ENCODE results near the gene AJM1. TPM values are rescaled to one million over a fixed set of nuclear protein-coding genes. Genes with fewer than 3 reads are reported as not detected.

Gene AJM1
- total and polyA plus RNA-seq, 2 donors (not counting 1 experiment from before 2014, with no cell fraction given): 1.7 to 2.9 TPM

DNA sequence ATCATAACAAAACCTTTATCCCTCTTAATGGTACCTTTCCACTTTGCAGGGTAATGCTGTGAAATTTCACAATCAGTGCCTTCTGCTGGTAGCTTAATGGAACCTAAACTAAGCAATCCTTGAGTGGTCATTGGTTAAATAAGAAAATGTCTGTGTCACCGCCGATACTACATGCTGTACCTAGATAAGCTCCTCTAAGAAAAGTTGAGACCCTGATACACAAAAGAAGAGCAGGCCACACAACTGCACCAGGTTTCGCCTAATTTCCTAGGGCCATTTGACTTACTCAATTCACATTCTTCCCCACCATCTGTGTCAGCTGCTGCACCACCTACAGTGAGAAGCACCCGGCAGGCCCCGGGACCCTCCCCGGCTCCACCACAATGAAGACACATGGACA lies 32.9 kb downstream of the AJM1 start:
- intact Hi-C loops (cut with micrococcal nuclease): no loop called here
- Histone ChIP-seq H3K36me3 (replicated peaks in 1 of 2; ENCODE audit: control extremely low read depth in 1 of 2, control insufficient read depth in 1 of 2, extremely low read depth in 1 of 2, insufficient read depth in 2 of 2, low read length in 1 of 2) (no peaks in the 10 kb centered on the region), H3K4me3 (ENCODE audit: control extremely low read depth in 1 of 5, extremely low read depth in 1 of 5, insufficient read depth in 1 of 5, low read depth in 2 of 5, low read length in 4 of 5) (no peak overlapping the region), H3K79me2 (ENCODE audit: control insufficient read depth, insufficient read depth, low read length) (no peaks in the 10 kb centered on the region), H3K27ac (ENCODE audit: low read length in 2 of 2) (no peak overlapping the region), H3K27me3 (replicated peaks in 1 of 4; ENCODE audit: control extremely low read depth in 1 of 4, control insufficient read depth in 3 of 4, insufficient read depth in 4 of 4, low read length in 3 of 4) (no peaks in the 10 kb centered on the region), H3K9me3 (ENCODE audit: control extremely low read depth in 1 of 3, control insufficient read depth in 2 of 3, insufficient read depth in 1 of 3, low read length in 2 of 3) (peaks cover 0 to 12% (median 0%) of the 10 kb centered on the region in 3 donors), H4K20me1 (ENCODE audit: control insufficient read depth, insufficient read depth, low read length, poor library complexity, severe bottlenecking) (no peaks in the 10 kb centered on the region), H3K4me2 (replicated peaks; ENCODE audit: low read depth, low read length, poor library complexity, severe bottlenecking) (no peak overlapping the region), H3K4me1 (ENCODE audit: control insufficient read depth in 2 of 2, insufficient read depth in 2 of 2, low read length in 2 of 2) (no peaks in the 10 kb centered on the region), H3K9ac (ENCODE audit: low read length) (no peak overlapping the region), H2AFZ (ENCODE audit: insufficient read depth, low read depth, low read length, poor library complexity, severe bottlenecking) (no peak overlapping the region)
- no peaks in the 10 kb centered on the region for H3K9me3 Mint-ChIP-seq (ENCODE audit: insufficient read depth)
- DNase-seq (no peak), ATAC-seq (ENCODE audit: low read depth) (no peak)
- no peak for TF ChIP-seq EZH2 (IDR thresholded peaks at IDR 0.05; ENCODE audit: borderline replicate concordance, insufficient read depth, low read depth, low read length, poor library complexity, severe bottlenecking)
- TF ChIP-seq, protein P1, sequence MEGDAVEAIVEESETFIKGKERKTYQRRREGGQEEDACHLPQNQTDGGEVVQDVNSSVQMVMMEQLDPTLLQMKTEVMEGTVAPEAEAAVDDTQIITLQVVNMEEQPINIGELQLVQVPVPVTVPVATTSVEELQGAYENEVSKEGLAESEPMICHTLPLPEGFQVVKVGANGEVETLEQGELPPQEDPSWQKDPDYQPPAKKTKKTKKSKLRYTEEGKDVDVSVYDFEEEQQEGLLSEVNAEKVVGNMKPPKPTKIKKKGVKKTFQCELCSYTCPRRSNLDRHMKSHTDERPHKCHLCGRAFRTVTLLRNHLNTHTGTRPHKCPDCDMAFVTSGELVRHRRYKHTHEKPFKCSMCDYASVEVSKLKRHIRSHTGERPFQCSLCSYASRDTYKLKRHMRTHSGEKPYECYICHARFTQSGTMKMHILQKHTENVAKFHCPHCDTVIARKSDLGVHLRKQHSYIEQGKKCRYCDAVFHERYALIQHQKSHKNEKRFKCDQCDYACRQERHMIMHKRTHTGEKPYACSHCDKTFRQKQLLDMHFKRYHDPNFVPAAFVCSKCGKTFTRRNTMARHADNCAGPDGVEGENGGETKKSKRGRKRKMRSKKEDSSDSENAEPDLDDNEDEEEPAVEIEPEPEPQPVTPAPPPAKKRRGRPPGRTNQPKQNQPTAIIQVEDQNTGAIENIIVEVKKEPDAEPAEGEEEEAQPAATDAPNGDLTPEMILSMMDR (IDR thresholded peaks at IDR 0.05): no peak
- WGBS (ENCODE audit: insufficient coverage): 95% methylated on average over 6 of the region's 6 CpGs
- ChIA-PET CTCF (interaction anchor here (1.0 to 1.6 kb wide), 2 partner anchors 30 to 33 kb away, joined by 4 to 5 read pairs; partner anchors contain the start of gene AJM1), POLR2A (no interaction called here)
- H3K27me3 Mint-ChIP-seq: no peaks in the 10 kb centered on the region
- no peaks in the 10 kb centered on the region for H3K4me1 Mint-ChIP-seq
- H3K27ac Mint-ChIP-seq: no peak overlapping the region
- no peak overlapping the region for H3K4me3 Mint-ChIP-seq

DNA sequence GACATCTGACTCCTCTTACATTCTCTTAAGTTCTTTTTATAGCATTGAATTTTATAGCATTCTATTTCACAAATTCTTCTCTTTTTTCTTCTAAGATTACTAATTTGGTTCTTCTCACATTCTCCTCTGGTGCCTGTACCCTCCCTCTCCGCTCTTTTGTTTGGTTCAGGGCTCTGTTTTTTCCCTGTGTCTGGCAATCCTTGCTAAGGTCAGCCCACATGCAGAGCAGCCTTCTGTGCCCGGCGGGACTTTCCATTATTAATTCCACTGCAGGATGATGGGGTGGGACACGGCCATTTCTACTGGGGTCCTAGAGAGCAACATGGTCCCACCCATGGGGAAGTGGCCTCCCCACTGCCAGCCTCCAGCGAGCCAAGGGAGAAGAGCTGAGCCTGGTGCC lies 34.2 kb downstream of the AJM1 start:
- ATAC-seq (ENCODE audit: low read depth) (no peak), DNase-seq (no peak)
- POLR2A ChIA-PET: interaction anchor here (1.2 kb wide), 1 partner anchor 10 kb away, joined by 13 read pairs; the partner anchor contains the start of gene TRAF2
- no peak overlapping the region for H3K27ac ChIP-seq (ENCODE audit: low read length in 2 of 2)
- Mint-ChIP-seq H3K4me1 (peaks cover 3% of the 10 kb centered on the region), H3K27ac (no peak overlapping the region), H3K4me3 (no peak overlapping the region), H3K9me3 (ENCODE audit: insufficient read depth) (no peaks in the 10 kb centered on the region), H3K27me3 (no peaks in the 10 kb centered on the region)
- H3K36me3 ChIP-seq (replicated peaks in 1 of 2; ENCODE audit: control extremely low read depth in 1 of 2, control insufficient read depth in 1 of 2, extremely low read depth in 1 of 2, insufficient read depth in 2 of 2, low read length in 1 of 2): no peaks in the 10 kb centered on the region
- H4K20me1 ChIP-seq (ENCODE audit: control insufficient read depth, insufficient read depth, low read length, poor library complexity, severe bottlenecking): no peaks in the 10 kb centered on the region
- no peaks in the 10 kb centered on the region for H3K79me2 ChIP-seq (ENCODE audit: control insufficient read depth, insufficient read depth, low read length)
- no peak overlapping the region for H3K9ac ChIP-seq (ENCODE audit: low read length)
- TF ChIP-seq EZH2 (IDR thresholded peaks at IDR 0.05; ENCODE audit: borderline replicate concordance, insufficient read depth, low read depth, low read length, poor library complexity, severe bottlenecking): no peak
- TF ChIP-seq, protein P1 (IDR thresholded peaks at IDR 0.05): no peak
- no peak overlapping the region for H2AFZ ChIP-seq (ENCODE audit: insufficient read depth, low read depth, low read length, poor library complexity, severe bottlenecking)
- no peak overlapping the region for H3K4me3 ChIP-seq (ENCODE audit: control extremely low read depth in 1 of 5, extremely low read depth in 1 of 5, insufficient read depth in 1 of 5, low read depth in 2 of 5, low read length in 4 of 5)
- no peaks in the 10 kb centered on the region for H3K27me3 ChIP-seq (replicated peaks in 1 of 4; ENCODE audit: control extremely low read depth in 1 of 4, control insufficient read depth in 3 of 4, insufficient read depth in 4 of 4, low read length in 3 of 4)
- H3K4me2 ChIP-seq (replicated peaks; ENCODE audit: low read depth, low read length, poor library complexity, severe bottlenecking): no peak overlapping the region
- CTCF ChIA-PET: no interaction called here
- intact Hi-C loops (cut with micrococcal nuclease): no loop called here
- 93% methylated on average over 2 of the region's 5 CpGs for WGBS (ENCODE audit: insufficient coverage)
- peaks cover 0 to 12% (median 0%) of the 10 kb centered on the region in 3 donors for H3K9me3 ChIP-seq (ENCODE audit: control extremely low read depth in 1 of 3, control insufficient read depth in 2 of 3, insufficient read depth in 1 of 3, low read length in 2 of 3)
- H3K4me1 ChIP-seq (ENCODE audit: control insufficient read depth in 2 of 2, insufficient read depth in 2 of 2, low read length in 2 of 2): peaks cover 2% of the 10 kb centered on the region in 2 donors
